ENCODE measurements around the gene GPC6.

Gene GPC6

DNA sequence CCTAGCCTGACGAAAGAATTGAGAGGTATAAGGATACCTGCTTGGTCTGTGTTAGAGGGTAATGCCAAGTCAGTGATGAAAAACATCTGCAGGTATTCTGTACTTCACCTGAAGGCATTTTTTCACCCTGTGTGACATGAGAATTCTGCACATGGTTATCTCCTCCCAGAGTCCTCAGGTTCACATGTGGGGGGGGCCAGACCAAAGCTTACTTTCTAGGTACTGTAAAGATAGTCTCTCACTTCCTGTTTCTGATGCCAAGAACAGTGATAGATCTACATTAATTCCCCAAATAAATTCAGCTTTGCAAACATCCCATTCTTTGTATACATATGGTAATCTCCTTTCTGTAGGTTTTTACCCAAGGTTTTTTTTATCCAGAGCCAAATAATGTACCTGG is 53.4 kb downstream of the GPC6 start:
- Histone ChIP-seq H3K9me2 (ENCODE audit: low read depth, low read length) (no peaks in the 10 kb centered on the region), H3K27ac (ENCODE audit: low read depth, low read length, poor library complexity, severe bottlenecking) (no peak overlapping the region), H2AFZ (ENCODE audit: low read length) (no peak overlapping the region), H4K20me1 (ENCODE audit: insufficient read depth, low read length) (no peaks in the 10 kb centered on the region), H3K4me1 (ENCODE audit: insufficient read depth, low read length, severe bottlenecking) (no peaks in the 10 kb centered on the region), H3K27me3 (ENCODE audit: insufficient read depth, low read length) (no peaks in the 10 kb centered on the region), H3K9ac (ENCODE audit: low read length) (no peak overlapping the region), H3K4me2 (ENCODE audit: low read length) (no peak overlapping the region), H3K4me3 (ENCODE audit: low read depth, low read length, poor library complexity, severe bottlenecking) (no peak overlapping the region), H3K9me3 (ENCODE audit: low read length) (no peaks in the 10 kb centered on the region), H3F3A (ENCODE audit: insufficient read depth, low read length) (no peaks in the 10 kb centered on the region), H3K79me2 (ENCODE audit: insufficient read depth, low read length) (no peaks in the 10 kb centered on the region), H3K36me3 (ENCODE audit: insufficient read depth, low read length) (no peaks in the 10 kb centered on the region)
- TF ChIP-seq EZH2 (IDR thresholded peaks at IDR 0.05; ENCODE audit: borderline replicate concordance, low read length) (no peak), CTCF (IDR thresholded peaks at IDR 0.05; ENCODE audit: low read length) (no peak)

DNA sequence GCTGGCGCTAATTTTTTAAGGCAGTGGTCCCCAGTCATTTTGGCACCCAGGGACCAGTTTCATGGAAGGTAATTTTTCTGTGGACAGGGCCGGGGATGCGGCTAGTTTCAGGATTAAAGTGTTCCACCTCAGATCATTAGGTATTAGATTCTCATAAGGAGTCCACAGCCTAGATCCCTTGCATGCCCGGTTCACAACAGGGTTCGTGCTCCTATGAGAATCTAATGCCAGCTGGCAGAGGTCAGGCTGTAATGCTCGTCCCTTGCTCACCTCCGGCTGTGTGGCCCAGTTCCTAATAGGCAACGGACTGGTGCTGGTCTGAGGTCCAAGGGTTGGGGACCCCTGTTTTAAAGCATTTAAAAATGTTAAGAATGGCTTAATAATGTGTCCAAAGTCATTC is 54.1 kb downstream of the GPC6 start:
- Histone ChIP-seq H3K36me3 (ENCODE audit: insufficient read depth, low read length) (no peaks in the 10 kb centered on the region), H3K9me2 (ENCODE audit: low read depth, low read length) (no peaks in the 10 kb centered on the region), H3K4me2 (ENCODE audit: low read length) (no peak overlapping the region), H3K27ac (ENCODE audit: low read depth, low read length, poor library complexity, severe bottlenecking) (no peak overlapping the region), H3K4me3 (ENCODE audit: low read depth, low read length, poor library complexity, severe bottlenecking) (no peak overlapping the region), H3K27me3 (ENCODE audit: insufficient read depth, low read length) (no peaks in the 10 kb centered on the region), H3K79me2 (ENCODE audit: insufficient read depth, low read length) (no peaks in the 10 kb centered on the region), H3K9ac (ENCODE audit: low read length) (no peak overlapping the region), H4K20me1 (ENCODE audit: insufficient read depth, low read length) (no peaks in the 10 kb centered on the region), H3F3A (ENCODE audit: insufficient read depth, low read length) (no peaks in the 10 kb centered on the region), H3K9me3 (ENCODE audit: low read length) (no peaks in the 10 kb centered on the region), H3K4me1 (ENCODE audit: insufficient read depth, low read length, severe bottlenecking) (no peaks in the 10 kb centered on the region), H2AFZ (ENCODE audit: low read length) (no peak overlapping the region)
- no peak for TF ChIP-seq CTCF (IDR thresholded peaks at IDR 0.05; ENCODE audit: low read length)
- no peak for TF ChIP-seq EZH2 (IDR thresholded peaks at IDR 0.05; ENCODE audit: borderline replicate concordance, low read length)

DNA sequence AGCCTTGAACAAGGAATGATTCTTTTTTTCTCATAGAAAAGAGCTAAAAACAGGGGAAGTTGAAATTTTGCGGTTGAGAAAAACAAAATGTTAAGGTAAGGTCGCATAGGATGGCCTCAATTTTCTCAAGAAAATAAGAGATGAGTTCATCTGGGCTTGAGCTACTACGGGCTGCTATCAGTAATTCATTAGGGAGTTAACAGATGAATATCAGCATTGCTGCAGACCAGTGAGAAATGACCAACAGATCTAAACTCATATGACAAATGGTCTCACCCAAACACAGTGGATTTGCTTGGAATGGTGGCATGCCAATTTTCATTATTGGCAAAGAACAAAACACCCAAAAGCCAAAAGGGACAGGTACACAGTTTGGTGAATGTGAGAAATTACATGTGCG is 56.6 kb downstream of the GPC6 start:
- Histone ChIP-seq H3K9ac (ENCODE audit: low read length) (no peak overlapping the region), H2AFZ (ENCODE audit: low read length) (no peak overlapping the region), H3K9me2 (ENCODE audit: low read depth, low read length) (no peaks in the 10 kb centered on the region), H3K4me3 (ENCODE audit: low read depth, low read length, poor library complexity, severe bottlenecking) (no peak overlapping the region), H3K36me3 (ENCODE audit: insufficient read depth, low read length) (no peaks in the 10 kb centered on the region), H3F3A (ENCODE audit: insufficient read depth, low read length) (no peaks in the 10 kb centered on the region), H3K9me3 (ENCODE audit: low read length) (no peaks in the 10 kb centered on the region), H3K4me1 (ENCODE audit: insufficient read depth, low read length, severe bottlenecking) (no peaks in the 10 kb centered on the region), H3K4me2 (ENCODE audit: low read length) (no peak overlapping the region), H3K27ac (ENCODE audit: low read depth, low read length, poor library complexity, severe bottlenecking) (no peak overlapping the region), H3K79me2 (ENCODE audit: insufficient read depth, low read length) (no peaks in the 10 kb centered on the region), H4K20me1 (ENCODE audit: insufficient read depth, low read length) (no peaks in the 10 kb centered on the region), H3K27me3 (ENCODE audit: insufficient read depth, low read length) (no peaks in the 10 kb centered on the region)
- no peak for TF ChIP-seq EZH2 (IDR thresholded peaks at IDR 0.05; ENCODE audit: borderline replicate concordance, low read length)
- no peak for TF ChIP-seq CTCF (IDR thresholded peaks at IDR 0.05; ENCODE audit: low read length)

All from OCI-LY1 (cell line).